ENCODE results near the gene FYCO1. TPM values are rescaled to one million over a fixed set of nuclear protein-coding genes. Genes with fewer than 3 reads are reported as not detected.

FYCO1 gene
- total and polyA plus RNA-seq, 10 of the 15 experiments (the other 5 are each of a cell fraction or from before 2014, with no cell fraction given), result 1.5 to 8.4 (median 6.5) TPM

DNA sequence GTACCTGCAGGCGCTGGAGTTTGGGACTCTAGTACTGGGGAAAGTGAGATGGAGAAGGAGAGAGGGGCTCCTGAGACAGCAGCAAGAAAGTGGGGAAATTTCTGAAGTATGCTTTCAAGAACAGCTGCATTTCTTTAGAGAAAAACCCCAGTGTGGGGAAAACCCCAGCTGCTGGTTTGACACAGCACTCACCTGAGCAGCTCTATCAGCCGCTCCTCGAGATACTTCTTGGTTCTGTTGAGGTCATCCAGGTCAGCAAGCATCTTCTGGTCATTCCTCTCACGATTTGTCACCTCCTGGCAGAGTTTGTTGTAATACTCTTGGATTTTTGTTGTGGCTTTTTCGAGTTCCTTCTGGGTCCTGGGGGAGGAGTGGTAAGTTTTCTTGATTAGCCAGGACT, 33.6 kb downstream of the FYCO1 start (continued):
- TF ChIP-seq YBX1 (IDR thresholded peaks at IDR 0.05) (no peak), BHLHE40 (IDR thresholded peaks at IDR 0.05; ENCODE audit: borderline replicate concordance in 1 of 2, low read depth in 2 of 2, low read length in 1 of 2) (peak; percentile 67 to 69; a peak in 3 of 4 replicates), NR2F1 (conservative IDR thresholded peaks at IDR 0.05) (peak; percentile 85), DPF2 (IDR thresholded peaks at IDR 0.05) (0 out of 2 replicates have a peak, but pooled peaks have one; percentile 30), RELA (IDR thresholded peaks at IDR 0.05; ENCODE audit: borderline replicate concordance, partially characterized antibody) (peak; percentile 85), CBFB (IDR thresholded peaks at IDR 0.05; ENCODE audit: low read depth) (0 out of 2 replicates have a peak, but pooled peaks have one; percentile 47), FOXK2 (IDR thresholded peaks at IDR 0.05) (no peak), CHD2 (IDR thresholded peaks at IDR 0.05; ENCODE audit: borderline replicate concordance, low read depth, low read length) (no peak), TARDBP (IDR thresholded peaks at IDR 0.05; ENCODE audit: borderline replicate concordance) (no peak), IKZF1 (conservative IDR thresholded peaks at IDR 0.05) (peak; percentile 25; the same call in 1 of the 2 replicates), CREM (IDR thresholded peaks at IDR 0.05; ENCODE audit: low read depth) (peak; percentile 46; the same call in 1 of the 2 replicates), POLR2AphosphoS2 (IDR thresholded peaks at IDR 0.05; ENCODE audit: low read depth, low read length) (no peak), KDM1A (IDR thresholded peaks at IDR 0.05; ENCODE audit: borderline replicate concordance) (no peak), NFYB (IDR thresholded peaks at IDR 0.05; ENCODE audit: insufficient read depth, low read depth, low read length) (no peak), CHD1 (IDR thresholded peaks at IDR 0.05; ENCODE audit: low read depth, low read length) (no peak), POU2F2 (IDR thresholded peaks at IDR 0.05; ENCODE audit: borderline replicate concordance, low read depth, low read length) (no peak), MYC (IDR thresholded peaks at IDR 0.05; ENCODE audit: insufficient read depth, insufficient read length, insufficient replicate concordance, low read length, severe bottlenecking) (no peak), SREBF2 (IDR thresholded peaks at IDR 0.05; ENCODE audit: low read length) (no peak), ZNF384 (IDR thresholded peaks at IDR 0.05; ENCODE audit: borderline replicate concordance, low read depth, low read length) (no peak), NFYA (IDR thresholded peaks at IDR 0.05; ENCODE audit: borderline replicate concordance, low read depth, low read length) (no peak)
- TF ChIP-seq, protein P1, sequence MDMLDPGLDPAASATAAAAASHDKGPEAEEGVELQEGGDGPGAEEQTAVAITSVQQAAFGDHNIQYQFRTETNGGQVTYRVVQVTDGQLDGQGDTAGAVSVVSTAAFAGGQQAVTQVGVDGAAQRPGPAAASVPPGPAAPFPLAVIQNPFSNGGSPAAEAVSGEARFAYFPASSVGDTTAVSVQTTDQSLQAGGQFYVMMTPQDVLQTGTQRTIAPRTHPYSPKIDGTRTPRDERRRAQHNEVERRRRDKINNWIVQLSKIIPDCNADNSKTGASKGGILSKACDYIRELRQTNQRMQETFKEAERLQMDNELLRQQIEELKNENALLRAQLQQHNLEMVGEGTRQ (IDR thresholded peaks at IDR 0.05; ENCODE audit: borderline replicate concordance, low read depth, low read length), result no peak
- TF ChIP-seq, protein P2, sequence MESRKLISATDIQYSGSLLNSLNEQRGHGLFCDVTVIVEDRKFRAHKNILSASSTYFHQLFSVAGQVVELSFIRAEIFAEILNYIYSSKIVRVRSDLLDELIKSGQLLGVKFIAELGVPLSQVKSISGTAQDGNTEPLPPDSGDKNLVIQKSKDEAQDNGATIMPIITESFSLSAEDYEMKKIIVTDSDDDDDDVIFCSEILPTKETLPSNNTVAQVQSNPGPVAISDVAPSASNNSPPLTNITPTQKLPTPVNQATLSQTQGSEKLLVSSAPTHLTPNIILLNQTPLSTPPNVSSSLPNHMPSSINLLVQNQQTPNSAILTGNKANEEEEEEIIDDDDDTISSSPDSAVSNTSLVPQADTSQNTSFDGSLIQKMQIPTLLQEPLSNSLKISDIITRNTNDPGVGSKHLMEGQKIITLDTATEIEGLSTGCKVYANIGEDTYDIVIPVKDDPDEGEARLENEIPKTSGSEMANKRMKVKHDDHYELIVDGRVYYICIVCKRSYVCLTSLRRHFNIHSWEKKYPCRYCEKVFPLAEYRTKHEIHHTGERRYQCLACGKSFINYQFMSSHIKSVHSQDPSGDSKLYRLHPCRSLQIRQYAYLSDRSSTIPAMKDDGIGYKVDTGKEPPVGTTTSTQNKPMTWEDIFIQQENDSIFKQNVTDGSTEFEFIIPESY (IDR thresholded peaks at IDR 0.05), result no peak

All from GM12878 (cell line).